Measurements from ENCODE around the gene ARRB1.

DNA sequence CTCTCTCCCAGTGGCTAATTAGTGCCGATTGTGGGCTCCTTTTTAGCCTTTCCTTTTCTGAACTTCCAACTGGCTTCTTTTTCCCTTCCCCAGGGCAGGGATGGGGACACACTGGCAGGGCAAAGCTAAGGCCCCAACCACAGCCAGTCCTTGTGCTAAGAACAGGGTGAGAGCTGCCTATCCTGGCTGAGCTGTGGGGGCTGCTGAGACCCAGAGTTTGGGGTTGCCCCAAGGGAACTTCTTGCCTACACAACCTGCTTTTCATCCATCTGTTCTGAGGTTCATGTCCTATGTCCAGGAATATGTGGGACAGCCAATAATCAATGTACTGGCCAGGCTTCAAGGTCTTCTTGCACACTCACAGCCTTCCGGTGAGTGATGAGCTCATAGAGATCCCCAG is 120.8 kb downstream of the ARRB1 start:
- TF ChIP-seq, protein P1, sequence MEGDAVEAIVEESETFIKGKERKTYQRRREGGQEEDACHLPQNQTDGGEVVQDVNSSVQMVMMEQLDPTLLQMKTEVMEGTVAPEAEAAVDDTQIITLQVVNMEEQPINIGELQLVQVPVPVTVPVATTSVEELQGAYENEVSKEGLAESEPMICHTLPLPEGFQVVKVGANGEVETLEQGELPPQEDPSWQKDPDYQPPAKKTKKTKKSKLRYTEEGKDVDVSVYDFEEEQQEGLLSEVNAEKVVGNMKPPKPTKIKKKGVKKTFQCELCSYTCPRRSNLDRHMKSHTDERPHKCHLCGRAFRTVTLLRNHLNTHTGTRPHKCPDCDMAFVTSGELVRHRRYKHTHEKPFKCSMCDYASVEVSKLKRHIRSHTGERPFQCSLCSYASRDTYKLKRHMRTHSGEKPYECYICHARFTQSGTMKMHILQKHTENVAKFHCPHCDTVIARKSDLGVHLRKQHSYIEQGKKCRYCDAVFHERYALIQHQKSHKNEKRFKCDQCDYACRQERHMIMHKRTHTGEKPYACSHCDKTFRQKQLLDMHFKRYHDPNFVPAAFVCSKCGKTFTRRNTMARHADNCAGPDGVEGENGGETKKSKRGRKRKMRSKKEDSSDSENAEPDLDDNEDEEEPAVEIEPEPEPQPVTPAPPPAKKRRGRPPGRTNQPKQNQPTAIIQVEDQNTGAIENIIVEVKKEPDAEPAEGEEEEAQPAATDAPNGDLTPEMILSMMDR (IDR thresholded peaks at IDR 0.05) = no peak
- TF ChIP-seq JUND (IDR thresholded peaks at IDR 0.05) (no peak), NFIC (IDR thresholded peaks at IDR 0.05; ENCODE audit: borderline replicate concordance) (no peak), EP300 (IDR thresholded peaks at IDR 0.05; ENCODE audit: borderline replicate concordance in 1 of 2, low read depth in 1 of 2, low read length in 1 of 2) (no peak), ELF1 (IDR thresholded peaks at IDR 0.05) (no peak)
- TF ChIP-seq, protein P2, sequence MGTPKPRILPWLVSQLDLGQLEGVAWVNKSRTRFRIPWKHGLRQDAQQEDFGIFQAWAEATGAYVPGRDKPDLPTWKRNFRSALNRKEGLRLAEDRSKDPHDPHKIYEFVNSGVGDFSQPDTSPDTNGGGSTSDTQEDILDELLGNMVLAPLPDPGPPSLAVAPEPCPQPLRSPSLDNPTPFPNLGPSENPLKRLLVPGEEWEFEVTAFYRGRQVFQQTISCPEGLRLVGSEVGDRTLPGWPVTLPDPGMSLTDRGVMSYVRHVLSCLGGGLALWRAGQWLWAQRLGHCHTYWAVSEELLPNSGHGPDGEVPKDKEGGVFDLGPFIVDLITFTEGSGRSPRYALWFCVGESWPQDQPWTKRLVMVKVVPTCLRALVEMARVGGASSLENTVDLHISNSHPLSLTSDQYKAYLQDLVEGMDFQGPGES (IDR thresholded peaks at IDR 0.05; ENCODE audit: low read depth, low read length) = no peak

All from SK-N-SH (cell line).